Right atrium auricular region (tissue), 2 donors: Measurements from ENCODE around the gene KRTAP3-3. TPM values are rescaled to one million over a fixed set of nuclear protein-coding genes. Genes with fewer than 3 reads are reported as not detected.

ENCODE experiments used
- DNase-seq: peaks from one replicate; pipeline ENCODE4 v3.0.0-alpha.2; 2019; ENCODE audit warnings: low spot score
- H3K27ac ChIP-seq, 2 donors: fragments of 200-600 bp; sonication (generic); 1 replicate in 1 of 2; 2 replicates in 1 of 2; pipeline ENCODE4 v1.5.1; 2016 to 2019
- H3K27me3 ChIP-seq, 2 donors: fragments of 200-600 bp; sonication (generic); one replicate each; pipeline versions ENCODE4 v1.5.1 to v1.6.0; 2017 to 2019
- H3K36me3 ChIP-seq: fragments of 200-600 bp; sonication (generic); one replicate; pipeline ENCODE4 v1.5.1; 2016
- H3K4me1 ChIP-seq, 2 donors: fragments of 200-600 bp; sonication (generic); one replicate each; pipeline versions ENCODE4 v1.5.1 to v1.6.0; 2017 to 2019
- H3K4me3 ChIP-seq, 2 donors: fragments of 200-600 bp; sonication (generic); 1 replicate in 1 of 2; 2 replicates in 1 of 2; pipeline ENCODE4 v1.5.1; 2017 to 2019; ENCODE audit warnings: mild to moderate bottlenecking in 1 of 2, moderate library complexity in 1 of 2
- H3K9me3 ChIP-seq, 2 donors: fragments of 200-600 bp; sonication (generic); one replicate each; pipeline ENCODE4 v1.5.1; 2019
- total RNA-seq, 2 donors: library from RNA; depleted of rRNA; stranded (reverse); fragments of >200 nt; gene quantifications; one replicate each; pipeline ENCODE4 v1.1.0, GENCODE V29; 2016
- TF ChIP-seq, protein P1 (sequence below), 2 donors: fragments of 200-600 bp; sonication (generic); IDR thresholded peaks; one replicate each; pipeline ENCODE4 v1.5.1; 2019; ENCODE audit warnings: antibody characterized with exemption in 2 of 2

Gene KRTAP3-3
- total RNA-seq, 2 donors from 2014 or later, result not detected

DNA sequence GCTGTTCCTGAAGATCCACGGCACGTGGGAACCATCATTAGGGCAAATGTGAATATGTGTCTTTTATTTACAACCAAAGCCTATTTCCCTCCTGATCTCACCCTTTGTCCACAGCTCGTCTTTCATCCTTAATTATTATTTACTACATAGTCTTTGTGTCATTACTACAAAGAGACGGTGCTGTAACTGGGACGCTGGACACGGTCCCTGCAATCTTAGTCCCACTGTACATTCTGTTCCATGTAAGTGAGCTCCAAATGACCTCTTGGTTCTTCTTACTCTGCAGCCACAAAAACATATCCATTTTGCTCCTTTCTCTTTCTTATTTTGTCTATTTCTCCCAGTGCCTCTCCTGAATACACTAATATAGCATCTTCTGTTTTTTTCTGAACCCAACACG, 43.8 kb downstream of the KRTAP3-3 start:
- no peak for DNase-seq
- H3K9me3 ChIP-seq, result no peaks in the 10 kb centered on the region
- no peaks in the 10 kb centered on the region for H3K27me3 ChIP-seq
- TF ChIP-seq, protein P1, sequence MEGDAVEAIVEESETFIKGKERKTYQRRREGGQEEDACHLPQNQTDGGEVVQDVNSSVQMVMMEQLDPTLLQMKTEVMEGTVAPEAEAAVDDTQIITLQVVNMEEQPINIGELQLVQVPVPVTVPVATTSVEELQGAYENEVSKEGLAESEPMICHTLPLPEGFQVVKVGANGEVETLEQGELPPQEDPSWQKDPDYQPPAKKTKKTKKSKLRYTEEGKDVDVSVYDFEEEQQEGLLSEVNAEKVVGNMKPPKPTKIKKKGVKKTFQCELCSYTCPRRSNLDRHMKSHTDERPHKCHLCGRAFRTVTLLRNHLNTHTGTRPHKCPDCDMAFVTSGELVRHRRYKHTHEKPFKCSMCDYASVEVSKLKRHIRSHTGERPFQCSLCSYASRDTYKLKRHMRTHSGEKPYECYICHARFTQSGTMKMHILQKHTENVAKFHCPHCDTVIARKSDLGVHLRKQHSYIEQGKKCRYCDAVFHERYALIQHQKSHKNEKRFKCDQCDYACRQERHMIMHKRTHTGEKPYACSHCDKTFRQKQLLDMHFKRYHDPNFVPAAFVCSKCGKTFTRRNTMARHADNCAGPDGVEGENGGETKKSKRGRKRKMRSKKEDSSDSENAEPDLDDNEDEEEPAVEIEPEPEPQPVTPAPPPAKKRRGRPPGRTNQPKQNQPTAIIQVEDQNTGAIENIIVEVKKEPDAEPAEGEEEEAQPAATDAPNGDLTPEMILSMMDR (IDR thresholded peaks at IDR 0.05), result no peak
- H3K4me1 ChIP-seq, result no peaks in the 10 kb centered on the region
- H3K36me3 ChIP-seq, result no peaks in the 10 kb centered on the region
- H3K27ac ChIP-seq, result no peak overlapping the region
- no peak overlapping the region for H3K4me3 ChIP-seq

DNA sequence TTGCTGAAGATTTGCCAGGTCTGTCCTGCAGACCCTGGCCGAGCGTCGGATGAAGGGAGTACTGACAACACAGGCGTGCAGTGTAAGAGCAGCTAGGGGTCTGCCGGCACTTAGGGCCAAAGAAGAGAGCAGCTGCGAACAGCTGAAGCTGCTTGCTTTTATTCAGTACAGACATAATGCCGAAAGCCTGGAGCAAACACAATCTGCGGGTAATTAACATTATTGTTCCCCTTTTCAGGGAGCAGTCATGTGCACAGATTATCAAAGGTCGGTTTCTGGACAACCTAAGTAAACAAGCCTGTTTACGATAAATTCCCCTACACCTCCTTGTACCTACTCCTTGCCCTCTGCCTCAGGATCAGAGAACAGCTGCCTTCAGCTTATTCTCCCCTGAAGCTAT, 44.5 kb downstream of the KRTAP3-3 start:
- no peaks in the 10 kb centered on the region for H3K27me3 ChIP-seq
- no peak overlapping the region for H3K4me3 ChIP-seq
- H3K4me1 ChIP-seq, result no peaks in the 10 kb centered on the region
- H3K36me3 ChIP-seq, result no peaks in the 10 kb centered on the region
- no peak for DNase-seq
- H3K27ac ChIP-seq, result no peak overlapping the region
- TF ChIP-seq, protein P1 (IDR thresholded peaks at IDR 0.05), result no peak
- H3K9me3 ChIP-seq, result no peaks in the 10 kb centered on the region

DNA sequence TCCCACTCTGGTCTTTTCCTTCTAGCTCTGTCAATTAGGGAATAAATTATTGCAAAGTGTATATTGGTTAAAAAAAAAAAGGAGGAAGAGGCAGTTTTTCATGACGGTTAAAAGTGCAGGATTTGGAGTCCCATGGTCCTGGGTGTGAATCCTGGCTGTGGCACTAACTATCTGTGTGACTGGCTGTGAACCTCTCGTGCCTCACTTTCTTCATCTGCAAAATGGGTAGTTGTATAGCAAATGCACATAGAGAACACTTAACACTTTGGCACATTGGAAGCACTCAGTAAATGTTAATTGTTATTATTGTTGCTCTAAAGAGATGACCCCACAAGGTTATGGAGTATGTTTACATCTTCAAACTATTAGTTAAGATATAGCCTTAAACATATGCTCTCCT, 46.0 kb downstream of the KRTAP3-3 start:
- TF ChIP-seq, protein P1 (IDR thresholded peaks at IDR 0.05), result no peak
- Histone ChIP-seq H3K9me3 (no peaks in the 10 kb centered on the region), H3K4me3 (no peak overlapping the region), H3K4me1 (no peaks in the 10 kb centered on the region), H3K27ac (no peak overlapping the region), H3K36me3 (no peaks in the 10 kb centered on the region), H3K27me3 (no peaks in the 10 kb centered on the region)
- DNase-seq, result no peak

DNA sequence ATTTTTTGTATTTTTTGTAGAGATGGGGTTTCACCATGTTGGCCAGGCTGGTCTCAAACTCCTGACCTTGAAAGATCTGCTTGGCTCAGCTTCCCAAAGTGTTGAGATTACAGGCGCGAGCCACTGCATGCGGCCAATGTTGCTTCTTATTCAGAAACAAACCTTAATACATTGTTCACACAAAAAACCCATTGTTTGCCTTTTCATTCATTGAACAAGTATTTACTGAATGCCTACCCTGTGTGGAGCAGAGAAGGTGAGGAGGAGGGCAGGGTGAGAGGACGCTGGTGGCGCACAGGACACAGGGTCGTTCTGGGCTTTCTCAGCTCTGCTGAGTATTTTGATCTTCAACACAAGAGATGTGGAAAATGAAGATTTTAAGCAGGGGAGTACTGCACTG, 48.5 kb downstream of the KRTAP3-3 start:
- Histone ChIP-seq H3K9me3 (no peaks in the 10 kb centered on the region), H3K4me1 (no peaks in the 10 kb centered on the region), H3K27ac (no peak overlapping the region), H3K4me3 (no peak overlapping the region), H3K36me3 (no peaks in the 10 kb centered on the region), H3K27me3 (no peaks in the 10 kb centered on the region)
- TF ChIP-seq, protein P1 (IDR thresholded peaks at IDR 0.05), result no peak
- DNase-seq, result no peak

DNA sequence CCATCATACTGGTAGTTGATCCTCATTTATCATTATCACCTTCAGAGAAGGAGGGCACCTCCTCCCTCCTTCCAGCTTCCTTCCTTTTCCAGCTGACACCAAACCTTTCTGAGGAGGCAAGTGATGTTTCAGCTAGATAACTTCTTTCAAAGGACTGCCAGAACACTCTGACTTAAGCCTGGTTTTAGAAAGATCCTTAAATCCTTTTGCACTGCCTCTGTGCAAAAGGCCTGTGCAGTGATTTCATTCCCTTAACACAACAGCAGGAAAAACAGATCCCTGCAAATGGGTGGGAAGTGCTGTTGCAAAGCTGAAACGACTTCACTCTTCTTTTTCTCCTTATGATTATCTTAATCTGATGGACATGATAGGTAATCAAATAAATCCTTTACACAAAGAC, 49.4 kb downstream of the KRTAP3-3 start:
- TF ChIP-seq, protein P1 (IDR thresholded peaks at IDR 0.05), result no peak
- DNase-seq, result no peak
- Histone ChIP-seq H3K9me3 (no peaks in the 10 kb centered on the region), H3K36me3 (no peaks in the 10 kb centered on the region), H3K4me1 (no peaks in the 10 kb centered on the region), H3K27me3 (no peaks in the 10 kb centered on the region), H3K27ac (no peak overlapping the region), H3K4me3 (no peak overlapping the region)

Other genes starting within 250 kb of the KRTAP3-3 start
- not detected for gene KRT25, start 238.8 kb downstream of the KRTAP3-3 start, total RNA-seq
- not detected for gene KRT26, start 222.0 kb downstream of the KRTAP3-3 start, total RNA-seq
- gene KRT27, start 211.6 kb downstream of the KRTAP3-3 start, total RNA-seq, result not detected
- not detected for gene KRT28, start 194.2 kb downstream of the KRTAP3-3 start, total RNA-seq
- gene KRT10, start 171.6 kb downstream of the KRTAP3-3 start, total RNA-seq, result 10 to 100 TPM; 18.9 to 21.5 TPM
- gene KRT12, start 126.9 kb downstream of the KRTAP3-3 start, total RNA-seq, result not detected
- gene KRT20, start 108.9 kb downstream of the KRTAP3-3 start, total RNA-seq, result not detected
- not detected for gene KRT23, start 56.5 kb downstream of the KRTAP3-3 start, total RNA-seq
- not detected for gene KRT39, start 27.2 kb downstream of the KRTAP3-3 start, total RNA-seq
- not detected for gene KRT40, start 9.8 kb downstream of the KRTAP3-3 start, total RNA-seq
- not detected for gene KRTAP3-2, start 5.7 kb upstream of the KRTAP3-3 start, total RNA-seq
- not detected for gene KRTAP3-1, start 15.0 kb upstream of the KRTAP3-3 start, total RNA-seq
- gene KRTAP1-5, start 33.0 kb upstream of the KRTAP3-3 start, total RNA-seq, result not detected
- gene KRTAP1-4, start 36.0 kb upstream of the KRTAP3-3 start, total RNA-seq, result not detected
- under 1 TPM in 1 of 2 donors, not detected in 1; 0.39 TPM for gene KRTAP1-3, start 40.7 kb upstream of the KRTAP3-3 start, total RNA-seq
- gene KRTAP1-1, start 47.3 kb upstream of the KRTAP3-3 start, total RNA-seq, result not detected
- gene KRTAP2-1, start 53.2 kb upstream of the KRTAP3-3 start, total RNA-seq, result not detected
- gene KRTAP2-2, start 61.1 kb upstream of the KRTAP3-3 start, total RNA-seq, result not detected
- not detected for gene KRTAP2-3, start 66.0 kb upstream of the KRTAP3-3 start, total RNA-seq
- not detected for gene KRTAP2-4, start 71.7 kb upstream of the KRTAP3-3 start, total RNA-seq
- not detected for gene KRTAP4-7, start 90.0 kb upstream of the KRTAP3-3 start, total RNA-seq
- not detected for gene KRTAP4-8, start 104.0 kb upstream of the KRTAP3-3 start, total RNA-seq
- not detected for gene KRTAP4-16, start 108.0 kb upstream of the KRTAP3-3 start, total RNA-seq
- not detected for gene KRTAP4-9, start 111.2 kb upstream of the KRTAP3-3 start, total RNA-seq
- gene KRTAP4-11, start 124.2 kb upstream of the KRTAP3-3 start, total RNA-seq, result not detected
- not detected for gene KRTAP4-12, start 130.0 kb upstream of the KRTAP3-3 start, total RNA-seq
- gene KRTAP4-6, start 146.4 kb upstream of the KRTAP3-3 start, total RNA-seq, result not detected
- gene KRTAP4-5, start 155.7 kb upstream of the KRTAP3-3 start, total RNA-seq, result not detected
- not detected for gene KRTAP4-4, start 166.6 kb upstream of the KRTAP3-3 start, total RNA-seq
- gene KRTAP4-3, start 174.1 kb upstream of the KRTAP3-3 start, total RNA-seq, result not detected
- not detected for gene KRTAP4-2, start 184.1 kb upstream of the KRTAP3-3 start, total RNA-seq
- not detected for gene KRTAP4-1, start 190.7 kb upstream of the KRTAP3-3 start, total RNA-seq
- not detected for gene KRTAP9-1, start 195.7 kb upstream of the KRTAP3-3 start, total RNA-seq
- gene KRTAP9-2, start 232.5 kb upstream of the KRTAP3-3 start, total RNA-seq, result not detected
- gene KRTAP9-3, start 238.3 kb upstream of the KRTAP3-3 start, total RNA-seq, result not detected
- not detected for gene KRTAP9-8, start 243.8 kb upstream of the KRTAP3-3 start, total RNA-seq